Kidney epithelial cell (primary cell): Measurements from ENCODE around the gene GARIN1A. TPM values are rescaled to one million over a fixed set of nuclear protein-coding genes. Genes with fewer than 3 reads are reported as not detected.
"Not testable (repeated sequence)": the region's sequence is repeated elsewhere in the genome, so short reads cannot be mapped to it uniquely, and the experiment has no call there.

Source experiments
- DNase-seq: peaks from one replicate; pipeline ENCODE4 v3.0.0-alpha.2; 2010; ENCODE audit warnings: low read depth
- H3K27me3 ChIP-seq: 2 replicates; pipeline ENCODE4 v1.6.0; 2011; ENCODE audit warnings: low read length; ENCODE audit not compliant: control insufficient read depth, insufficient read depth
- H3K36me3 ChIP-seq: 2 replicates; pipeline ENCODE4 v1.5.1; 2011; ENCODE audit warnings: low read length; ENCODE audit not compliant: control insufficient read depth, insufficient read depth
- H3K4me3 ChIP-seq: 2 replicates; pipeline ENCODE4 v1.5.1; 2011; ENCODE audit warnings: low read depth, mild to moderate bottlenecking, control low read depth, low read length
- total RNA-seq: library from RNA; depleted of rRNA; stranded (reverse); fragments of >200 nt; gene quantifications from 2 replicates; pipeline ENCODE4 v1.2.3, GENCODE V29; 2015
- TF ChIP-seq, protein P1 (sequence below): IDR thresholded peaks from 2 replicates; pipeline ENCODE4 v1.5.1; 2011; ENCODE audit warnings: mild to moderate bottlenecking, moderate library complexity, low read length, control low read depth, inconsistent platforms; ENCODE audit not compliant: insufficient read depth, poor library complexity, severe bottlenecking

The GARIN1A gene
- total RNA-seq, 1 donor from 2014 or later: 0.17 TPM

DNA sequence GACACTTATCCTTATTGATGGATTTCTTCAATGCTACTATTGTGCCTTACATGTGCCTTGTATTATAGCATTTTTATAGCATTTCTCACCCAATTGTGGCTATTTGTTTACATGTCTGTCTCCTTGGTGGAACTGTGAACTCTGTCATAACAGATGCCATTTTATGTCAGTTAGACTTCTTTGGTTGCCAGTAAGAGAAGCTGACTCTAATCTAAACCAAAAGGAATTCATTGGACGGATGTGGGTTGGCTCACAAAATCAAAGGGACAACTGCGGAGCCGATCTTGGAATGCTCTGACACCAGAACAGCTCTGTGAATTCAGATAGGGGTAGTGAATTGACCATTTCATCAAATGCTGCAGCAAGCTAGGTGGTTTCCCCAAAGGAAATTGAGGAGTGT is 15.0 kb downstream of the GARIN1A start:
- TF ChIP-seq, protein P1, sequence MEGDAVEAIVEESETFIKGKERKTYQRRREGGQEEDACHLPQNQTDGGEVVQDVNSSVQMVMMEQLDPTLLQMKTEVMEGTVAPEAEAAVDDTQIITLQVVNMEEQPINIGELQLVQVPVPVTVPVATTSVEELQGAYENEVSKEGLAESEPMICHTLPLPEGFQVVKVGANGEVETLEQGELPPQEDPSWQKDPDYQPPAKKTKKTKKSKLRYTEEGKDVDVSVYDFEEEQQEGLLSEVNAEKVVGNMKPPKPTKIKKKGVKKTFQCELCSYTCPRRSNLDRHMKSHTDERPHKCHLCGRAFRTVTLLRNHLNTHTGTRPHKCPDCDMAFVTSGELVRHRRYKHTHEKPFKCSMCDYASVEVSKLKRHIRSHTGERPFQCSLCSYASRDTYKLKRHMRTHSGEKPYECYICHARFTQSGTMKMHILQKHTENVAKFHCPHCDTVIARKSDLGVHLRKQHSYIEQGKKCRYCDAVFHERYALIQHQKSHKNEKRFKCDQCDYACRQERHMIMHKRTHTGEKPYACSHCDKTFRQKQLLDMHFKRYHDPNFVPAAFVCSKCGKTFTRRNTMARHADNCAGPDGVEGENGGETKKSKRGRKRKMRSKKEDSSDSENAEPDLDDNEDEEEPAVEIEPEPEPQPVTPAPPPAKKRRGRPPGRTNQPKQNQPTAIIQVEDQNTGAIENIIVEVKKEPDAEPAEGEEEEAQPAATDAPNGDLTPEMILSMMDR: no peak
- H3K4me3 ChIP-seq: no peak overlapping the region
- no peak for DNase-seq

DNA sequence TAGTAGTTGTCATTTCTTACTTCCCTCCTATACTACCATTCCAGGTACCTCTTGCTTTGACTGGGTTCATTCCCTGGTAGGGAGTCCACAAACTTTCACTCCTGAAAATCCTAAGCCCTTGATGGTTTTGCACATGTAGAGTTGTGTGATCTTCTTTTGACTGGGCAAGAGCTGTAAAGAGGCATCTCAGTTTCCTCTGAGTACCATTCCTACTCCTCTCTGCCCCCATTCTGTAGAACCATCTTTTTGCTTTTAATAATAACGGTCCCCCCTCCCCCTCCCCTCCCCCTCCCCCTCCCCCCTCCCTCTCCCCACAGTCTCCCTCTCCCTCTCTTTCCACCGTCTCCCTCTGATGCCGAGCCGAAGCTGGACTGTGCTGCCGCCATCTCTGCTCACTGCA is 16.4 kb downstream of the GARIN1A start:
- Histone ChIP-seq H3K4me3 (no peak overlapping the region), H3K27me3 (no peaks in the 10 kb centered on the region), H3K36me3 (no peaks in the 10 kb centered on the region)
- DNase-seq: no peak
- TF ChIP-seq, protein P1: no peak

More for the DNA sequence above, 15.0 kb downstream of the GARIN1A start:
- Histone ChIP-seq H3K36me3 (no peaks in the 10 kb centered on the region), H3K27me3 (no peaks in the 10 kb centered on the region)

DNA sequence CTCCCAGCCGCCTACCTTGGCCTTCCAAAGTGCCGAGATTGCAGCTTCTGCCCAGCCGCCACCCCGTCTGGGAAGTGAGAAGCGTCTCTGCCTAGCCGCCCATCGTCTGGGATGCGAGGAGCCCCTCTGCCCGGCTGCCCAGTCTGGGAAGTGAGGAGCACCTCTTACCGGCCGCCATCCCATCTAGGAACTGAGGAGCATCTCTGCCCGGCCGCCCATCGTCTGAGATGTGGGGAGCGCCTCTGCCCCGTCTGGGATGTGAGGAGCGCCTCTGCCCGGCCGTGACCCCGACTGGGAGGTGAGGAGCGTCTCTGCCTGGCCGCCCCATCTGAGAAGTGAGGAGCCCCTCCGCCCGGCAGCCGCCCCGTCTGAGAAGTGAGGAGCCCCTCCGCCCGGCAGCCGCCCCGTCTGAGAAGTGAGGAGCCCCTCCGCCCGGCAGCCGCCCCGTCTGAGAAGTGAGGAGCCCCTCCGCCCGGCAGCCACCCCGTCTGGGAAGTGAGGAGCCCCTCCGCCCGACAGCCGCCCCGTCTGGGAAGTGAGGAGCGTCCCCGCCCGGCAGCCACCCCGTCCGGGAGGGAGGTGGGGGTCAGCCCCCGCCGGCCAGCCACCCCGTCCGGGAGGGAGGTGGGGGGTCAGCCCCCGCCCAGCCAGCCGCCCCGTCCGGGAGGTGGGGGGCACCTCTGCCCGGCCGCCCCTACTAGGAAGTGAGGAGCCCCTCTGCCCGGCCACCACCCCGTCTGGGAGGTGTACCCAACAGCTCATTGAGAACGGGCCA is 17.3 kb downstream of the GARIN1A start:
- H3K4me3 ChIP-seq, DNase-seq, H3K27me3 ChIP-seq, H3K36me3 ChIP-seq: not testable (repeated sequence)

DNA sequence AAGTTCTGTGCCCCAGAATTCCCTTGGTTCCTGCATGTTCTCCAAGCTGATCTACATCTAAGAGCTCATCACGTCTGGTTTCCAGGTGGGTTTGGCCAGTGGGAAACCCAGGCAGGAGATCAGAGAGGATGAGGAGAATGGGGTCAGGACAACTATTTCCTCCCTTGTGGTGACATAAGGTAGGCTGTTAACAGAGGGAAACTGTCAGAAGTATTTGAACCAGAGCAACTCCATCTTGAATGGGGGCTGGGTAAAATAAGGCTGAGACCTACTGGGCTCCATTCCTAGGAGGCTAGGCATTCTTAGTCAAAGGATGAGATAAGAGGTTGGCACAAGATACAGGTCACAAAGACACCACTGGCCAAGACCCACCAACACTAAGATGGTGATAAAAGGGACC is 19.1 kb downstream of the GARIN1A start:
- no peak for DNase-seq
- Histone ChIP-seq H3K36me3 (no peaks in the 10 kb centered on the region), H3K27me3 (no peaks in the 10 kb centered on the region), H3K4me3 (no peak overlapping the region)
- TF ChIP-seq, protein P1: no peak

DNA sequence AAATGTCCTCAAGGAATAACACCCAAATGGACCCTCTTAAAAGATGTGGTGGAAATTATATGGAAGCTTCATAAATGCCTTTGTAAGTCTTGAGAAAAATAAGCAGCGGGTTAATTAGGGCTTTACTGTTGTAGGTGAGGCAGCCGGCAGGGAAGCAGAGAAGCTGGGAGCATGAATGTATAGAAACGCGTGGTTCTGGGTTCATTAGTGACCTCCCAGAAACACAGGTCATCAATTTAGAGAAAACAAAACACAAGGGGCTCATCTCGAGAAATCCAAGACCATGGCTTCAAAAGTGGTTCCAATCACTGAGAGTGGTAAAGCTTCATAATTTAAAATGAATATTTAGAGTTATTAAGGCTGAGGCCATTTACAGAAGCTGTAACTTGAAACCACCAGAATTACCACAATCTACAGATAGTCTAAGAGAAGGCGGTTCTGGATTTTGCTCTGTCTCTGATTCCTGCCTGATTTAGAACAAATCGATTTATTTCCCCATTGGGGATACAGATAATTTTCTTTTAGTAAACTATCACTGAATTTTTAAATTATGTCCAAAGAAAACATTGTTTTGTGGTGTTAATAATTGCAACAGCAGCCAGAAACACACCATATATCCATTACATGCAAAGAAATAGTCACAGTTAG is 20.7 kb downstream of the GARIN1A start:
- Histone ChIP-seq H3K27me3 (peaks cover 7% of the 10 kb centered on the region), H3K36me3 (no peaks in the 10 kb centered on the region), H3K4me3 (no peak overlapping the region)
- no peak for DNase-seq
- TF ChIP-seq, protein P1: no peak

DNA sequence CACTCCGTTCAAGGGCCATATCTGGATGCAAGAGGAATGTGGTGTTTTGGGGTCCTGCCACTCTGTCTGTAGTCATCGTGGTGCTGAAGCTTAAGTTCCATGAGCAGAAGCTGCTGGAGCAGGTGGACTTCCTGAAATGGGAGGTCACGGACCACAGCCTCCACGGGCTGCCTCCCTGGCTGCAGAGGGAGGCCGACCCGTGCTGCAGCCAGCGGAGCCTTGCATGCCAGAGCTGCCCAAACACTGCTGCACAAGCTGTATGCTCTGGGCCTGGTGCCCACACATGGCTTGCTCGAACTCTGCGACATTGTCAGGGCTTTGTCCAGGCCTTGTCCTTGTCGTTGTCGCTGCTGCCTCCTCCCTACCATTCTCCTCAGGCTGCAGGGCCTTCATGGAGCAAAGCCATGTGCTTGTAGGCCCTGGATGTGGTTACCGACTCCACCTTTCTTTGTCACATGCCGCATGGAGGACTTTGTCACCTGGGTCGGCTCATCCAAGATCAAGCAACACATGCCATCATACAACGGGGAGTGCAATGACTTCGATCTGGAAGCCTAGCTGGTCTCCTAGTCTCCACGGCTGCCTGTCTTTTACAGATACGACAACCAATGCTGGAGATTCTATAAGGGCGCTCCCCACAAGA is 21.4 kb downstream of the GARIN1A start:
- TF ChIP-seq, protein P1: no peak

More for the DNA sequence above, 21.4 kb downstream of the GARIN1A start:
- no peaks in the 10 kb centered on the region for H3K36me3 ChIP-seq
- no peak overlapping the region for H3K4me3 ChIP-seq
- no peak for DNase-seq
- peaks cover 11% of the 10 kb centered on the region for H3K27me3 ChIP-seq
